Activated CD8-positive, alpha-beta memory T cell treated with anti-CD3 and anti-CD28 coated beads for 48 hours (primary cell): ENCODE results near the gene TACO1.

ENCODE experiments used
- DNase-seq, 3 experiments: peaks; one replicate each; pipeline ENCODE4 v3.0.0-alpha.2; 2020; ENCODE audit warnings: low read depth in 2 of 3, low spot score in 2 of 3

Gene TACO1

GRCh38 chr17:63600569-63601438 lies at the start of gene TACO1:
TSS of gene TACO1 (plus strand) at chr17:63600895. CDS start at chr17:63601084, 189 bp downstream.
- DNase-seq, result peak; percentile 63 to 72 (median 69)

- DNase-seq, result no peak
Measured at GRCh38 chr17:63552211-63552610, 48.5 kb upstream of the TACO1 start.

GRCh38 chr17:63555500-63556156 lies 45.1 kb upstream of the TACO1 start:
- DNase-seq, result no peak

- DNase-seq, result no peak
Measured at GRCh38 chr17:63557416-63557815, 43.3 kb upstream of the TACO1 start.

- no peak for DNase-seq
Measured at GRCh38 chr17:63558441-63558840, 42.3 kb upstream of the TACO1 start.

- no peak for DNase-seq
Measured at GRCh38 chr17:63561819-63562218, 38.9 kb upstream of the TACO1 start.

GRCh38 chr17:63563339-63563738 lies 37.4 kb upstream of the TACO1 start:
- DNase-seq, result no peak

- DNase-seq, result no peak
Measured at GRCh38 chr17:63564562-63564961, 36.1 kb upstream of the TACO1 start.

GRCh38 chr17:63567229-63567628 lies 33.5 kb upstream of the TACO1 start:
- no peak for DNase-seq

GRCh38 chr17:63568563-63568962 lies 32.1 kb upstream of the TACO1 start:
- no peak for DNase-seq

- DNase-seq, result no peak
Measured at GRCh38 chr17:63571632-63572310, 28.9 kb upstream of the TACO1 start.

- no peak for DNase-seq
Measured at GRCh38 chr17:63573634-63574033, 27.1 kb upstream of the TACO1 start.

- DNase-seq, result no peak
Measured at GRCh38 chr17:63578027-63578768, 22.5 kb upstream of the TACO1 start.

GRCh38 chr17:63578769-63579111 lies 22.0 kb upstream of the TACO1 start:
- no peak for DNase-seq

- DNase-seq, result no peak
Measured at GRCh38 chr17:63579633-63580032, 21.1 kb upstream of the TACO1 start.

- no peak for DNase-seq
Measured at GRCh38 chr17:63587770-63588169, 12.9 kb upstream of the TACO1 start.

- no peak for DNase-seq
Measured at GRCh38 chr17:63588797-63589196, 11.9 kb upstream of the TACO1 start.

- DNase-seq, result no peak
Measured at GRCh38 chr17:63589646-63590045, 11.0 kb upstream of the TACO1 start.

GRCh38 chr17:63592797-63593196 lies 7.9 kb upstream of the TACO1 start:
- no peak for DNase-seq

- DNase-seq, result no peak
Measured at GRCh38 chr17:63595132-63595531, 5.6 kb upstream of the TACO1 start.

GRCh38 chr17:63596856-63597586 lies 3.7 kb upstream of the TACO1 start:
- DNase-seq, result no peak
